Right forelimb (tissue), 1 donor: ENCODE data around the gene FAM177A1.
"Not testable (repeated sequence)": the region's sequence is repeated elsewhere in the genome, so short reads cannot be mapped to it uniquely, and the experiment has no call there.

ENCODE experiments used
- DNase-seq: peaks from one replicate; pipeline ENCODE4 v3.0.0-alpha.2; 2018

The FAM177A1 gene

DNA sequence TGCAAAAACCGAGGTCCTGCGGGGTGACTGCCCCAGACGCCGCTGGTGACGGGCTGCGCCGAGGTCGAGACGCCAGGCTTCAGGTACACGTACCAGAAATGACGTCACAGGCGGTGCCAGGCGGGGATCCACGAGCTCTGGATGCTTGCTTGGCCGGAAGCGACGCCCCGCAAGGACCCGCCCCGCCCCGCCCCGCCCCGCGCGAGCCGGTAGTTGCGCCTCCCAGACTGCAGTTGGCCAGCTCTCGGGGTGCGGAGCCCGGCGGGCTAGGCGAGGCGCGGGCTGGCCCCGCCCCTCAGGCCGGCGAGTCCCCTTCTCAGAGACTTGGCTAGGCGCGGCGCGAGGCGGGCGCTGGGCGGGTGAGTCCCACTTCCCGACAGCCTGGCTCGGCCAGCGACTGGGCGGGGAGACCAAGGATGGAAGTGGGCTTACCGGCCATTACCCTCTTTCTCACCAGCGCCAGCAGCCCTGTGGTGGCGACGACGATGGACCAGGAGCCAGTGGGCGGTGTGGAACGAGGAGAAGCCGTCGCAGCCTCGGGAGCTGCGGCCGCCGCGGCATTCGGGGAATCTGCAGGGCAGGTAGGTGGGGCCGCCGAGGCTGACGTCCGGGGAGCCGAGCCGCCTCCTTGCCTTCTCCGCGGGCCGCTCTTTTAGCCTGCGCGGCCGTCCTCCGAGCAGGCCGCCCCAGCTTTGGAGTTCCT, at the start of gene FAM177A1:
Gene FAM177A1, plus strand, starts transcription at position 225 of the 703 bp plus-strand sequence. Its CDS starts 192 bp downstream, at position 417.
- DNase-seq: peak; percentile 98

GRCh38 chr14:34997762-34998161, 48.3 kb upstream of the FAM177A1 start:
- no peak for DNase-seq

DNA sequence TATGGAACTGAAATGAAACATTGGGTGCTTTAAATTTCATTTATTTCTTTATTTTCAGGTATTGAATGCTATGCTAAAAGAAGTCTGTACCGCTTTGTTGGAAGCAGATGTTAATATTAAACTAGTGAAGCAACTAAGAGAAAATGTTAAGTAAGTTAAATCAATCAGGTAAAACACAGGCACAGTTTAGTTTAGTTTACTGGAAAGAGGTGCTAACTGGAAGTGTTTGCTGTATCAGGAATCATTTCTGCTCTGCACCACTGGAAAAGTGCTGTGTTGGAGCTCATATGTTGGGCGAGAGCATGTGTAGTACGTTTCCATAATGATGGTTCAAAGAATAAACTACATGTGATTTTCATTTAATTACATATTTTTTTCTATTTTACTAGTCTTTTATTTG, 46.6 kb upstream of the FAM177A1 start:
- no peak for DNase-seq

DNA sequence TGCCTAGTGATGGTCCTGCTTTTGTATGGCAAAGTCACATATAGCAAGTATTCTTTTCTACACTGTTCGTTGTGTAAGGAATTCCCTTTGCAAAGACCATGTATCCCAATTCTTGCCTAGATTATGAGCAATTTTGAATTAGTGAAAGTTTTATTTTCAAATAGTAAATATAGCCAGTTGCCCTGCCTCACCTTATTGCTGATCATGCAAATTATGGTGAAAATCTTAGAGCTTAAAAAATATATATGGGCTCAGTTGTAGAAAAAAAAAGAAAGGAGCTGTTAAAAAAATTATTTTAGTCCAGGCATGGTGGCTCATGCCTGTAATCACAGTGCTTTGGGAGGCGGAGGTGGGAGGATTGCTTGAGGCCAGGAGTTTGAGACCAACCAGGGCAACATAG, 44.5 kb upstream of the FAM177A1 start:
- DNase-seq: no peak

GRCh38 chr14:35004839-35005238, 41.2 kb upstream of the FAM177A1 start:
- no peak for DNase-seq

GRCh38 chr14:35016568-35016967, 29.5 kb upstream of the FAM177A1 start:
- DNase-seq: no peak

DNA sequence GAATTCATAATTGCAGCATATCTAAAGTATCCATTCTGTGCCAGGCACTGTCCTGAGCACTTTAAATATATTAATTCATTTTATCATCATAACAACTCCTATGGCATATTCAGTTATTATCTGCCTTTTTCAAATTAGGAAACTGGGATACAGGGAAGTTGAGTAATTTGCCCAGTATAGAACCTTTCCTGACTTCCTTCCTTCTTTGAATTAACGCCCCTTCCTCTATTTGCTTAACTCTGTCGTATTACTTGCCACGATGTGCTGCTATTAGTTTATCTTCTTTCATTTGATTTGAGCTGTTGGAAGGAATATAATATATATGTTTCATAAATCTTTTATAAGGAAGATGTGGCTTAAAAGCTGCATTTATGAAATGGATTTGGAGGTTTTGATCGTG, 25.4 kb upstream of the FAM177A1 start:
- DNase-seq: no peak

DNA sequence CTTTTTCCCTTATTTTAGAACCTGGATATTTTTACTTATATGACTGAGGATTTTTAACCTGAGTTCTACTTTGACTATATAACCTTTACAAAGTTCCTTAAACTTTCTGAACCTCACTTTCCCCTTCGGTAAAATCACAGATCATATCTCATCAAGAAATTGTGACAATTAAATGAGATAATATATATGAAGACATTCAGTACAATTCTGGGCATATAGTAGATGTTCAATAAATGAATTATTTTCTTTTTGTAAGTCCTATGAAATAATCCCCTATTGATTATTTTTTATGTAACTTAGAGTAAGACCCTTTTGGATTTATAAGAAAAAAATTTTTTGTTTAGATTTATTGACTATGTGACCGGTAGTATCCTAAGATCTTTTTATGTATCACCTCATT, 17.6 kb upstream of the FAM177A1 start:
- no peak for DNase-seq

DNA sequence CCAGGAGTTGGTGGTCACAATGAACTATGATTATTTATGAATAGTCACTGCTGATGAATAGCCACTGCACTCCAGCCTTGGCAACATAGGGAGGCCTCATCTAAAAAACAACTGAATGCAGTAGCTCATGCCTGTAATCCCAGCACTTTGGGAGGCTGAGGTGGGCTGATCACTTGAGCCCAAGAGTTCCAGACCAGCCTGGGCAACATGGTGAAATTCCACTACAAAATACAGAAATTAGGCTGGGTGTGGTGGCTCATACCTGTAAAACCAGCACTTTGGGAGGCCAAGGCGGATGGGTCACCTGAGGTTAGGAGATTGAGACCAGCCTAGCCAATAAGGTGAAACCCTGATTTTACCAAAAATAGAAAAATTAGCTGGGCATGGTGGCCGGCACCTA, 13.5 kb upstream of the FAM177A1 start:
- DNase-seq: no peak

DNA sequence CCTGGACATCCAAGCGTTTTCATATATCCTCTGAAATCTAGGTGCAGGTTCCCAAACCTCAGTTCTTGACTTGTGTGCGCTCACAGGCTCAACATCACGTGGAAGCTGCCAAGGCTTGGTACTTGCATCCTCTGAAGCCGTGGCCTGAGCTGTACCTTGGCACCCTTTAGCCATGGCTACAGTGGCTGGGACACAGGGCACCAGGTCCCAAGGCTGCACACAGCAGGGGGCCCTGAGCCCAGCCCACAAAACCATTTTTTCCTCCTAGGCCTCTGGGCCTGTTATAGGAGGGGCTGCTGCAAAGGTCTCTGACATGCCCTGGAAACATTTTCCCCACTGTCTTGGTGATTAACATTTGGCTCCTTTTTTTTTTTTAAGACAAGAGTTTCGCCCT, 11.6 kb upstream of the FAM177A1 start:
- no peak for DNase-seq

DNA sequence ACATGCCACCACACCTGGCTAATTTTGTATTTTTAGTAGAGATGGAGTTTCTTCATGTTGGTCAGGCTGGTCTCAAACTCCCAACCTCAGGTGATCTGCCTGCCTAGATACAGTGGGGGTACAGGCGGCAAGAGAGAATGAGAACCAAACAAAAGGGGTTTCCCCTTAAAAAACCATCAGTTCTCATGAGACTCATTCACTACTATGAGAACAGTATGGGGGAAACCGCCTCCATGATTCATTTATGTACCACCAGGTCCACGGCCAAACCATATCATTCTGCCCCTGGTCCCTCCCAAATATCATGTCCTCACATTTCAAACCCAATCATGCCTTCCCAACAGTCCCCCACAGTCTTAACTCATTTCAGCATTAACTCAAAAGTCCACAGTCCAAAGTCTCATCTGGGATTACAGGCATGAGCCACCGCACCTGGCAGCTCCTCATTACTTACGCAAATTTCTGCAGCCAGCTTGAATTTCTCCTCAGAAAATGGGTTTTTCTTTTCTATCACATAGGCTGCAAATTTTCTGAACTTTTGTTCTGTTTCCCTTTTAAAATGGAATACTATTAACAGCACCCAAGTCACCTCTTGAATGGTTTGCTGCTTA, 11.0 kb upstream of the FAM177A1 start:
- not testable (repeated sequence) for DNase-seq

GRCh38 chr14:35038312-35038711, 7.8 kb upstream of the FAM177A1 start:
- DNase-seq: not testable (repeated sequence)

DNA sequence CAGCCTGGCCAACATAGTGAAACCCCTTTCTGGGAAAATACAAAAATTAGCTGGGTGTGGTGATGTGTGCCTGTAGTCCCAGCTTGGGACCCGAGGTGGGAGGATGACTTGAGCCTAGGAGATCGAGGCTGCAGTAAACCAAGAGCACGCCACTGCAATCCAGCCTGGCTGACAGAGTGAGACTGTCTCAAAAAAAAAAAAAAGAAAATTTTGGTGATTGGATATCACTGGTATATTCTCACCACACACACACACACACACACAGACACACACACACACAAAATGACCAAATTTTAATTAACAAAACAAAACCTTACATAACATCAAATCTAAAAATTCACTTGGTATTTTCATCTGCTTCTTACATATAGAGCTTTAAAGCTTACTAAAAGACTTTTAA, 3.4 kb upstream of the FAM177A1 start:
- DNase-seq: no peak

DNA sequence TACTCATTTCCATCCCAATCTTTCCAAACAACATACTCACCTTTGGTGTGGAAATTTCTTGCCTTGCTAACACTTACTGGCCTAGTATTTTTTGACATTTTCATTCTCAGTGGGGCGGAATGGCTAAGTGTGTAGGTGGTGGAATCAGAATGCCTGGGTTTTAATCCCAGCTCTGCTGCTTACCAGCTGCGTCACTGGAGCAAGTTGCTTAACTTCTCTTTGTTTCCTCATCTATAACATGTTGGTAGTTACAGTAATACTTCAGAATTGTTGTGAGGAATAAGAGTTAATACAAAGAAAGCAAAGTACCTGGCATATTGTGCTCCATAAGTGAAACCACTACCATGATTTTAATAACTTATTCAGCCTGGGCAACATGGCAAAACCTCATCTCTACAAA, 3.0 kb upstream of the FAM177A1 start:
- DNase-seq: no peak

GRCh38 chr14:35044939-35045797, 904 bp upstream of the FAM177A1 start:
- DNase-seq: no peak

DNA sequence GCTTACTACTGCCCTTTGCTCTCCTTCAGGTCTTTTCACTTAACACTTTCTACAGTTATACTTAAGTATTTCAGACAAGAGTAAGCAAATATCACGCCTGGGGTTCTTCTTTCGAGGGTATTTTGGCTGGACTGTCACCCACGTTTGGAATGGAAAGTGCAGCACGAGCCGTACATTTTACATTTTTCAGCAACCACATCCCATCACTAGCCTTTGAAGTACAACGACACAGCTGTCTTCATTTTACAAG, 349 bp upstream of the FAM177A1 start:
- DNase-seq: no peak

GRCh38 chr14:35046751-35047536, 872 bp downstream of the FAM177A1 start:
- DNase-seq: no peak

DNA sequence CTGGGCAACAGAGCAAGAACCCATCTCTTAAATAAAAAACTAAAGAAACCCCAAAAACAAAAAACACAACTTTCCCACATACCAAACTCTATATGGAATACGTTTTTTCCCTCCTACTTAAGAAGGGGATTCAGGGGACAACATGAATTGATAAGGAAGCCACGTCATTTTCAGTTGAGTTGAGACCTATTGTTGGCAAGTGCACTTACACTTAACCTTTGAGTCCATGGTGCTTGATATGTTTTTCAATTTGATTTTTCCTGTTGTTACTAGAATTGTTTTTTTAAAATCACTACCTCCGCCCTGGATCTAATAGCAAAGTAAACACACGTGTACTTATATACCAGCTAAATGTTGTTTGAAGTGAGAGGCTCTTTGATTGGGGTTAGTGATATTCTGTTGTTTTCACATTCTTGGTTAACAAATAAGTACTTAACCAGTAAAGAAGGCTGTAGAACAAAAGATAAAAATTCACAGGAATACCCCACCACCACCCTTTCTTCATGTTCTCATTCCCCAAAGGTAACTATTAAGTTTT, 2.0 kb downstream of the FAM177A1 start:
- no peak for DNase-seq

DNA sequence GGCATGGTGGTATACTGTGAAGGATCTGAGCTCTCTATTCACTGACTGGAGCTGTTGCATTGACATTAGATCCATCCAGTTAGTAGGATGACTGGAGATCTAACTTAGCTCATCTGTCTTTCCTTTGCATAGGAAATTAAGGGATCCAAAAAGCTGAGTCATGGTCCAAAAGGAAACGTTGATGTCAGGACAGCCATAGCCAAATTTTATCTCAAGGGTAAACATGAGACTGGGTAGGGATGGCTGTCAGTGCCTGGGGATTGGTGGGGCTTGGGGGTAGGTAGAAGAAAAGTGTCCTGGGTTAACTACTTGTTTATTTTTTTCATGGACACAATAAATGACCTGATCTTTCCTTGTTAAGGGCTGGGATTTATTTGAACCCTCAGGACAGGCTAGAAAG, 4.6 kb downstream of the FAM177A1 start:
- no peak for DNase-seq

DNA sequence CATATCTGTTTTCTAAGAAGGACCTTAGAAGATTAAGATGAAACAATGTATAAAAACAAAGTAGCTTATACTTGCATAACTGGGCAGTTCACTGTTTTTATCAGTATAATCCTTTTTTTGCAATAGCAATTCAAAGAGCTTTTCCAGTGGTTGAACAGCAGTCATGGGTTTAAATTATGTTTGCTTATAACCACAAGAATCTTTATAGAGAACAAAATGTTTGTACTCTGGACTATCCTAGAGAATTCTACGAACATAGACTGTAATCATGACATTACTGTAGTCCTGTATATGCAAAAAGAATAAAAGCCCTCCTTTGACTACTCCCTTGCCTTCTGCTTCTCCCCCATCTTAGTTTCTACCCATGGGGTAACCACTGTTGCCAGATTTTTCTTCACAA, 5.7 kb downstream of the FAM177A1 start:
- DNase-seq: no peak

GRCh38 chr14:35052637-35053036, 6.6 kb downstream of the FAM177A1 start:
- no peak for DNase-seq

DNA sequence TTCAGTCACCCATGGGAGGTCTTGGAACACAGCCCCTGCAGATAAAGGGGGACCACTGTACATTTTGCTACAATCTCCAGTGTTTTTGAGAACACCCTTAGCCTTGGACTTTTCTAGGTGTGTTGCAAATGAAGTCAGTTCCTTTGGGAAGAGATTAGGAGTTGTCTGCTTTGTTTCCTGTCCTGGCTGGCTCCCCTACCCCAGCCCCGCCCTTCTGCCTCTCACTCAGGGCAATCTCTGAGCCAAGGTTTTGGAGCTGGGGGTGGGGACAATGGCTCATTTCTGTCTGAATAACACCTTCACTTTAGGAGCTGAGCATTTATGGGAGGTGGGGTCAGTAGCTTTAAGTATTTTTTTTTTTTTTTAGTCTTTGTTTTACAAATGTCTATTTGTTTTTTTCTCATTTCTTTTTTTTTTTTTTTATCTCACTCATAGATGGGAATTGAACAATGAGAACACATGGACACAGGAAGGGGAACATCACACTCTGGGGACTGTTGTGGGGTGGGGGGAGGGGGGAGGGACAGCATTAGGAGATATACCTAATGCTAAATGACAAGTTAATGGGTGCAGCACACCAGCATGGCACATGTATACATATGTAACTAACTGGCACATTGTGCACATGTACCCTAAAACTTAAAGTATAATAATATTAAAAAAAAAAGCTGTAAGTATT, 15.2 kb downstream of the FAM177A1 start:
- not testable (repeated sequence) for DNase-seq
